Astrocyte of the spinal cord (primary cell): ENCODE results near the gene SBF1.

Experiments
- DNase-seq: peaks from one replicate; pipeline ENCODE4 v3.0.0; 2011; ENCODE audit warnings: low read depth, low spot score
- H3K4me3 ChIP-seq: 2 replicates; pipeline ENCODE4 v1.5.1; 2011; ENCODE audit warnings: low read depth, mild to moderate bottlenecking, low read length, moderate library complexity
- CTCF ChIP-seq: IDR thresholded peaks from 2 replicates; pipeline ENCODE4 v1.5.1; 2012; ENCODE audit warnings: low read depth, mild to moderate bottlenecking, low read length, inconsistent platforms
- in situ Hi-C: cut with HindIII; loops from 2 replicates; pipeline ENCODE4 v1.10.0; 2017; ENCODE audit warnings: low sequenced_read_pairs

The SBF1 gene

DNA sequence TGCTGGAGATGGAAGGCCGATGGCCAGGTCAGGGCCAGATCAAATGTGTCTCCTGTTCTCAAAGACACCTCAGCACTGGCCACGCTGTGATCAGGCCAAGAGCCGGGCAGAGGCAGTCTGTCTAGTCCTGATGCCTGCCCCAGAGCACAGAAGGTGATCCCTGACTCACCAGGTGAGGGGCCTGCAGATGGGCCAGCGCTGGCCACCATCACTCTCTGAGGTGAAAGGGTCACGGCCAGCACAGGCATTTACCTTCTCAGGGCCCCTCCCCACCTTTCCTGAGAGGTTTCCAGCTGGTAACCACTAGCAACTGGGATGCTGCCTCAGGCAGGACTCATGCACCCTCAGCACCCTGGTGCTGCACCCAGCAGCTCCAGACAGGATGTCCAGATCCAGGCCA lies 2.9 kb downstream of the SBF1 start:
- no peak for DNase-seq
- in situ Hi-C loops, result no loop called here
- no peak for TF ChIP-seq CTCF
- no peak overlapping the region for H3K4me3 ChIP-seq

GRCh38 chr22:50471197-50471847 lies 3.5 kb downstream of the SBF1 start:
- TF ChIP-seq CTCF, result no peak
- no peak for DNase-seq
- in situ Hi-C loops, result no loop called here
- H3K4me3 ChIP-seq, result no peak overlapping the region

DNA sequence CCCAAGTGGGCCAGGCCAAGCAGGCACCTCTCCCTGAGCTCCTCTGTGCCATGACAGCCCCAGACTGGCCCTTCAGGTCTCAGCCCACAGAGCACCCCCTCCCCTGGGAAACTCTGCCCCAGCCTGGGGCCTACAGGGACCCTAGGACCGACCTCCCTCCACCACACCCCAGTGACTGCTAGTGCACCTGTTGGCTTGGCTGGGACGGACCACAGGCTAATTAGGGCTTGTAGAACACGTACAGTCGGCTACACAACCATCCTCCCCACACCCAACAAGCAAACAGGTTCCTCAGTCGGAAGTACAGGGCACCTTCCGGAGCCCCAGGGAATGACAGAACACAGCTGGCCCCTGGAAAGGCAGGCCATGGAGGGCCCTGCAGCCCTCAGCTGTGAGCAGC lies 4.3 kb downstream of the SBF1 start:
- no peak overlapping the region for H3K4me3 ChIP-seq
- no peak for TF ChIP-seq CTCF
- in situ Hi-C loops, result no loop called here
- no peak for DNase-seq

DNA sequence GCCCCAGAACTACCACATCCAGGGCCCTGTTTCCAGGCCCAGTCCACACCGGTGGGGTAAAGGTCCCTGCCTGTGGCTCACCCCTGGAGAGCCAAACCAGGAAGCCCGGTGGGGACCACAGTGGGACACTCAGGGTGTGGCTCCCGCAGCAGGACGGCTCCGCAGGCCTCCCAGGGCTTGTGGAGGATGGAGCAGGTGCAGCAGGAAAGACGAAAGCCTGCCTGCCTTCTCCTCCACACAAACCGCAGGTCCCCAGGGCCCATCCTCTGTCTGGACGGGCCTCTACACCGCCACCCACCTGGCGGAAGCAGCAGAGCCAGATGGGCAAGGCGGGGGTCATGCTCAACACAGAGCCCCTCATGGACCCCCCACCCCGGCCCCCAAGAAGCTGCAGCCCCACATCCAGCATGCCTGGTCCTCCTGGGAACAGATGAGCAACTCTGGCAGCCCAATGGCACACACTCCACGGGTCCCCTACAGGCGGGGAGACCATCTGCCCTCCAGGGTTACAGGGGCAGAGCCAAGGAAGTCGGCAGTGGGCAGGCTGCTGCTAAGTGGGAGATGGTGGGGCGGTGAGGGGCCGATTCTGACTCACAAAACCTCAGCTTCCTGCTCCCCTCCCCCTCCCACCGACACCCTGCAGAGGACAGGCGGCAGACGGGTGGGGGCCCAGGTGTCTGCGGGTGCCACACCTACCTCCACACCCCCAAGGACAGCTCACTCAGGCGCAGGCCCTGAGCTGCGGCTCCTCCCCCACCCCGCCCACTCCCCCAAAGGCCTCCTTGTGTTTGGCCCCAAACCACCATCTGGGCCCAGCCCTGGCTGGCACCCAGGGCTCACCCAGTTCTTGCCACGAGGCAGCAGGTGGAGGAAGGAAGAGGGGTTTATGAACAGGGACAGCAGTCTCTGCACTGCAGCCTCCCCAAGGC lies 5.2 kb downstream of the SBF1 start:
- in situ Hi-C loops, result no loop called here
- peak; percentile 51 for DNase-seq
- no peak overlapping the region for H3K4me3 ChIP-seq
- no peak for TF ChIP-seq CTCF

- in situ Hi-C loops, result no loop called here
- H3K4me3 ChIP-seq, result no peak overlapping the region
- DNase-seq, result no peak
- no peak for TF ChIP-seq CTCF
These were observed 6.2 kb downstream of the SBF1 start for GRCh38 chr22:50468626-50469025.

- no peak for DNase-seq
- in situ Hi-C loops, result no loop called here
- H3K4me3 ChIP-seq, result no peak overlapping the region
- TF ChIP-seq CTCF, result no peak
These were observed 6.9 kb downstream of the SBF1 start for GRCh38 chr22:50467773-50468440.
